ENCODE data around the gene SGK2.

DNA sequence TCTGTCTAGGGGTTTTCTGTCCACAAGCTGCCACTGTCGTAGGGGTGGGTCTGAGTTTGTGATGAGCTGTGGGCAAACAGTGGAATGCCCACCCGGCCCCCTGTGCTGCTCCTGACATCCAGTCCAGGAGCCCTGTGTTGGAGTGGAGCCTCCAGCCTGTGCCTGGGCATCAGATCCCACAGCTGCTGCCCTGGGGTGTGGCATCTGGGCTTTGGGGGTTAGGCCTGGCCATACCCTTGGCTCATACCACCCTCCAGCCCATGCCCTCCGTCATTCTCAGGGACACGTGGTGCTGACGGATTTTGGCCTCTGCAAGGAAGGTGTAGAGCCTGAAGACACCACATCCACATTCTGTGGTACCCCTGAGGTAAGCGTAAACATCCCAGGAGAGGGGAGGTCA lies 12.9 kb downstream of the SGK2 start:
- TF ChIP-seq, protein P1, sequence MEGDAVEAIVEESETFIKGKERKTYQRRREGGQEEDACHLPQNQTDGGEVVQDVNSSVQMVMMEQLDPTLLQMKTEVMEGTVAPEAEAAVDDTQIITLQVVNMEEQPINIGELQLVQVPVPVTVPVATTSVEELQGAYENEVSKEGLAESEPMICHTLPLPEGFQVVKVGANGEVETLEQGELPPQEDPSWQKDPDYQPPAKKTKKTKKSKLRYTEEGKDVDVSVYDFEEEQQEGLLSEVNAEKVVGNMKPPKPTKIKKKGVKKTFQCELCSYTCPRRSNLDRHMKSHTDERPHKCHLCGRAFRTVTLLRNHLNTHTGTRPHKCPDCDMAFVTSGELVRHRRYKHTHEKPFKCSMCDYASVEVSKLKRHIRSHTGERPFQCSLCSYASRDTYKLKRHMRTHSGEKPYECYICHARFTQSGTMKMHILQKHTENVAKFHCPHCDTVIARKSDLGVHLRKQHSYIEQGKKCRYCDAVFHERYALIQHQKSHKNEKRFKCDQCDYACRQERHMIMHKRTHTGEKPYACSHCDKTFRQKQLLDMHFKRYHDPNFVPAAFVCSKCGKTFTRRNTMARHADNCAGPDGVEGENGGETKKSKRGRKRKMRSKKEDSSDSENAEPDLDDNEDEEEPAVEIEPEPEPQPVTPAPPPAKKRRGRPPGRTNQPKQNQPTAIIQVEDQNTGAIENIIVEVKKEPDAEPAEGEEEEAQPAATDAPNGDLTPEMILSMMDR (IDR thresholded peaks at IDR 0.05): no peak
- TF ChIP-seq POLR2AphosphoS5 (IDR thresholded peaks at IDR 0.05): no peak

Measured in gastroesophageal sphincter (tissue), 3 donors.